Muscle layer of colon (tissue), 2 donors: ENCODE data around the gene TNK2.
A peak's percentile ranks its signal among the peaks of the same experiment; 100 is the strongest.
"Not testable (repeated sequence)": the region's sequence is repeated elsewhere in the genome, so short reads cannot be mapped to it uniquely, and the experiment has no call there.

Experiments used
- H3K27ac ChIP-seq: one replicate; pipeline ENCODE4 v1.7.0; 2013; ENCODE audit warnings: low read depth, mild to moderate bottlenecking, low read length, moderate library complexity
- H3K27me3 ChIP-seq, 2 donors: one replicate each; pipeline ENCODE4 v1.7.0; 2013; ENCODE audit warnings: low read length in 2 of 2, mild to moderate bottlenecking in 2 of 2; ENCODE audit not compliant: insufficient read depth in 2 of 2, control insufficient read depth in 1 of 2
- H3K36me3 ChIP-seq: one replicate; pipeline ENCODE4 v1.7.0; 2013; ENCODE audit warnings: mild to moderate bottlenecking, low read length; ENCODE audit not compliant: insufficient read depth
- H3K4me1 ChIP-seq: one replicate; pipeline ENCODE4 v1.7.0; 2013; ENCODE audit warnings: mild to moderate bottlenecking, low read length; ENCODE audit not compliant: insufficient read depth
- H3K4me3 ChIP-seq, 2 donors: one replicate each; pipeline ENCODE4 v1.7.0; 2013; ENCODE audit warnings: low read length in 2 of 2, low read depth in 1 of 2, mild to moderate bottlenecking in 1 of 2, moderate library complexity in 1 of 2
- H3K9ac ChIP-seq: one replicate; pipeline ENCODE4 v1.7.0; 2013; ENCODE audit warnings: low read length
- H3K9me3 ChIP-seq: one replicate; pipeline ENCODE4 v1.7.0; 2013; ENCODE audit warnings: mild to moderate bottlenecking, low read length
- donor health status: abdominal sarcoma.
- donor health status: Adenocarcinoma of cecum.

Gene TNK2

GRCh38 chr3:195907934-195908693 lies at the start of gene TNK2:
Gene TNK2 (minus strand): TSS chr3:195908551. CDS start chr3:195888588, 19,963 bp downstream.
- Histone ChIP-seq H3K4me1 (peaks cover 22% of the 10 kb centered on the region), H3K27ac (peak within 1 kb of the TSS; percentile 12), H3K9me3 (no peaks in the 10 kb centered on the region), H3K9ac (no peak within 1 kb of the TSS), H3K4me3 (peak within 1 kb of the TSS; percentile 42 to 58), H3K27me3 (no peaks in the 10 kb centered on the region), H3K36me3 (no peaks in the 10 kb centered on the region)

GRCh38 chr3:195956577-195956976 lies 48.2 kb upstream of the TNK2 start:
- Histone ChIP-seq H3K9me3 (no peaks in the 10 kb centered on the region), H3K27me3 (no peaks in the 10 kb centered on the region), H3K4me1 (peaks cover 4% of the 10 kb centered on the region), H3K9ac (no peak overlapping the region), H3K36me3 (no peaks in the 10 kb centered on the region), H3K4me3 (no peak overlapping the region), H3K27ac (no peak overlapping the region)

GRCh38 chr3:195955416-195955841 lies 47.1 kb upstream of the TNK2 start:
- H3K9ac ChIP-seq, H3K4me1 ChIP-seq, H3K27me3 ChIP-seq, H3K4me3 ChIP-seq, H3K9me3 ChIP-seq, H3K27ac ChIP-seq, H3K36me3 ChIP-seq: not testable (repeated sequence)

GRCh38 chr3:195954752-195955119 lies 46.4 kb upstream of the TNK2 start:
- H3K36me3 ChIP-seq, H3K27ac ChIP-seq, H3K4me3 ChIP-seq, H3K9ac ChIP-seq, H3K27me3 ChIP-seq, H3K4me1 ChIP-seq, H3K9me3 ChIP-seq: not testable (repeated sequence)

GRCh38 chr3:195954052-195954751 lies 45.9 kb upstream of the TNK2 start:
- H3K4me1 ChIP-seq, H3K27me3 ChIP-seq, H3K9me3 ChIP-seq, H3K27ac ChIP-seq, H3K4me3 ChIP-seq, H3K36me3 ChIP-seq, H3K9ac ChIP-seq: not testable (repeated sequence)

- H3K4me3 ChIP-seq, H3K4me1 ChIP-seq, H3K27ac ChIP-seq, H3K9ac ChIP-seq, H3K36me3 ChIP-seq, H3K27me3 ChIP-seq, H3K9me3 ChIP-seq: not testable (repeated sequence)
Observed at GRCh38 chr3:195952590-195952989, 44.2 kb upstream of the TNK2 start.

- H3K4me1 ChIP-seq, H3K4me3 ChIP-seq, H3K9me3 ChIP-seq, H3K27ac ChIP-seq, H3K9ac ChIP-seq, H3K36me3 ChIP-seq, H3K27me3 ChIP-seq: not testable (repeated sequence)
Observed at GRCh38 chr3:195951443-195952177, 43.3 kb upstream of the TNK2 start.

GRCh38 chr3:195950731-195951130 lies 42.4 kb upstream of the TNK2 start:
- H3K27ac ChIP-seq = not testable (repeated sequence)

GRCh38 chr3:195950164-195950563 lies 41.8 kb upstream of the TNK2 start:
- H3K9ac ChIP-seq, H3K36me3 ChIP-seq, H3K9me3 ChIP-seq, H3K27me3 ChIP-seq, H3K4me1 ChIP-seq, H3K27ac ChIP-seq, H3K4me3 ChIP-seq: not testable (repeated sequence)

More at GRCh38 chr3:195950731-195951130, 42.4 kb upstream of the TNK2 start:
- not testable (repeated sequence) for H3K4me3 ChIP-seq, H3K36me3 ChIP-seq, H3K27me3 ChIP-seq, H3K4me1 ChIP-seq, H3K9me3 ChIP-seq, H3K9ac ChIP-seq

- H3K27me3 ChIP-seq, H3K4me3 ChIP-seq, H3K9ac ChIP-seq, H3K9me3 ChIP-seq, H3K36me3 ChIP-seq, H3K4me1 ChIP-seq, H3K27ac ChIP-seq: not testable (repeated sequence)
Observed at GRCh38 chr3:195946910-195947699, 38.8 kb upstream of the TNK2 start.

- not testable (repeated sequence) for H3K9ac ChIP-seq, H3K27ac ChIP-seq, H3K36me3 ChIP-seq, H3K27me3 ChIP-seq, H3K4me1 ChIP-seq, H3K9me3 ChIP-seq, H3K4me3 ChIP-seq
Observed at GRCh38 chr3:195941265-195941815, 33.0 kb upstream of the TNK2 start.
